CD14-positive monocyte (primary cell): Measurements from ENCODE around the gene XYLB. TPM values are rescaled to one million over a fixed set of nuclear protein-coding genes. Genes with fewer than 3 reads are reported as not detected.

Source experiments
- DNase-seq, 3 donors: peaks; one replicate each; pipeline ENCODE4 v3.0.0-alpha.2; 2011 to 2022
- H2AFZ ChIP-seq: 2 replicates; pipeline ENCODE4 v1.6.0; 2012; ENCODE audit warnings: mild to moderate bottlenecking, low read depth, low read length, inconsistent platforms; ENCODE audit not compliant: insufficient read depth, poor library complexity, severe bottlenecking
- H3K27ac ChIP-seq, 2 donors: 1 replicate in 1 of 2; 2 replicates in 1 of 2; pipeline ENCODE4 v1.5.1; 2012 to 2013; ENCODE audit warnings: low read length in 2 of 2, control low read depth in 1 of 2, inconsistent platforms in 1 of 2, low read depth in 1 of 2, mild to moderate bottlenecking in 1 of 2
- H3K27me3 ChIP-seq, 2 donors: one replicate each; pipeline versions ENCODE4 v1.6.0 to v1.6.1; 2011 to 2013; ENCODE audit warnings: low read length in 2 of 2; ENCODE audit not compliant: control insufficient read depth in 2 of 2, insufficient read depth in 2 of 2
- H3K36me3 ChIP-seq, 2 donors: replicated peaks in 1 of 2; 1 replicate in 1 of 2; 2 replicates in 1 of 2; pipeline versions ENCODE4 v1.5.1 to v1.6.1; 2012 to 2013; ENCODE audit warnings: low read length in 2 of 2, control low read depth in 1 of 2, inconsistent platforms in 1 of 2, mild to moderate bottlenecking in 1 of 2; ENCODE audit not compliant: insufficient read depth in 2 of 2, control insufficient read depth in 1 of 2
- H3K4me1 ChIP-seq, 2 donors: 1 replicate in 1 of 2; 2 replicates in 1 of 2; pipeline versions ENCODE4 v1.5.1 to v1.6.1; 2012 to 2013; ENCODE audit warnings: low read length in 2 of 2, control low read depth in 1 of 2, inconsistent platforms in 1 of 2, mild to moderate bottlenecking in 1 of 2, moderate library complexity in 1 of 2; ENCODE audit not compliant: insufficient read depth in 2 of 2, control insufficient read depth in 1 of 2
- H3K4me2 ChIP-seq: replicated peaks from 2 replicates; pipeline ENCODE3; 2012; ENCODE audit warnings: low read length, moderate library complexity, mild to moderate bottlenecking; ENCODE audit not compliant: poor library complexity, severe bottlenecking; ENCODE audit errors: extremely low read depth
- H3K4me3 ChIP-seq, 3 experiments: fragments of 200-600 bp in 1 of 3; sonication (generic) in 1 of 3; replicated peaks in 1 of 3; 1 replicate in 2 of 3; 2 replicates in 1 of 3; pipeline ENCODE4 v1.5.1; 2011 to 2013; ENCODE audit warnings: low read length in 3 of 3, mild to moderate bottlenecking in 3 of 3, control low read depth in 2 of 3, low read depth in 2 of 3, inconsistent platforms in 1 of 3, moderate library complexity in 1 of 3
- H3K79me2 ChIP-seq: 2 replicates; pipeline ENCODE4 v1.6.0; 2012; ENCODE audit warnings: mild to moderate bottlenecking, control low read depth, inconsistent platforms, low read length, moderate library complexity; ENCODE audit not compliant: insufficient read depth
- H3K9ac ChIP-seq: 2 replicates; pipeline ENCODE4 v1.6.0; 2017; ENCODE audit warnings: low read length, mild to moderate bottlenecking; ENCODE audit not compliant: insufficient read depth, poor library complexity, severe bottlenecking
- H3K9me3 ChIP-seq, 2 donors: replicated peaks in 1 of 2; 1 replicate in 1 of 2; 2 replicates in 1 of 2; pipeline versions ENCODE4 v1.5.1 to v1.6.1; 2012 to 2013; ENCODE audit warnings: low read length in 2 of 2, control low read depth in 1 of 2; ENCODE audit not compliant: control insufficient read depth in 1 of 2, insufficient read depth in 1 of 2
- H4K20me1 ChIP-seq: 2 replicates; pipeline ENCODE4 v1.6.0; 2012; ENCODE audit warnings: mild to moderate bottlenecking, low read length, control low read depth, moderate library complexity; ENCODE audit not compliant: insufficient read depth
- H3K27ac Mint-ChIP-seq, 7 donors: one replicate each; pipeline ENCODE4 v1.8.0; 2020; ENCODE audit warnings: mild to moderate bottlenecking in 7 of 7, mixed read lengths in 7 of 7, moderate library complexity in 6 of 7, inconsistent platforms in 2 of 7
- H3K27me3 Mint-ChIP-seq, 3 donors: one replicate each; pipeline ENCODE4 v1.8.0; 2021 to 2022; ENCODE audit warnings: low read depth in 3 of 3, mild to moderate bottlenecking in 3 of 3, mixed read lengths in 3 of 3, moderate library complexity in 3 of 3, inconsistent platforms in 1 of 3
- H3K36me3 Mint-ChIP-seq, 2 donors: one replicate each; pipeline ENCODE4 v1.8.0; 2020; ENCODE audit warnings: mixed read lengths in 2 of 2, inconsistent platforms in 1 of 2, mild to moderate bottlenecking in 1 of 2
- H3K4me1 Mint-ChIP-seq: one replicate; pipeline ENCODE4 v1.8.0; 2020; ENCODE audit warnings: mild to moderate bottlenecking, mixed read lengths
- H3K4me3 Mint-ChIP-seq, 2 donors: one replicate each; pipeline ENCODE4 v1.8.0; 2020; ENCODE audit warnings: mild to moderate bottlenecking in 2 of 2, mixed read lengths in 2 of 2, moderate library complexity in 1 of 2
- H3K9me3 Mint-ChIP-seq, 7 donors: one replicate each; pipeline ENCODE4 v1.8.0; 2020 to 2022; ENCODE audit warnings: mixed read lengths in 7 of 7, mild to moderate bottlenecking in 6 of 7, moderate library complexity in 6 of 7, inconsistent platforms in 2 of 7
- WGBS: methylation state at CpG from one replicate; pipeline ENCODE4 v1.1.5; 2013; ENCODE audit warnings: missing lambda C conversion rate; ENCODE audit not compliant: insufficient coverage; 5-methylcytosine and 5-hydroxymethylcytosine counted together
- intact Hi-C, 2 donors: fragments of 100-400 bp; cut with micrococcal nuclease; formaldehyde crosslinking; loops; one replicate each; pipeline versions ENCODE4 v1.15.0 to v1.15.1; 2023
- polyA plus RNA-seq, 3 donors: library from polyadenylated mRNA; depleted of rRNA in 1 of 3; unstranded in 2 of 3; stranded (reverse) in 1 of 3; fragments of 300-500 nt in 2 of 3; fragments of >200 nt in 1 of 3; fragmentation: Illumina TruSeq in 2 of 3; gene quantifications; 1 replicate in 2 of 3; 2 replicates in 1 of 3; pipeline ENCODE4 v1.2.3, GENCODE V29; 2012 to 2021
- TF ChIP-seq, protein P1 (sequence below): fragments of 200-600 bp; IDR thresholded peaks from one replicate; pipeline ENCODE4 v1.8.0; 2022; ENCODE audit warnings: antibody characterized with exemption, mild to moderate bottlenecking

XYLB gene
- polyA plus RNA-seq, 3 donors, result 0.60 to 1.00 (median 0.74) TPM

DNA sequence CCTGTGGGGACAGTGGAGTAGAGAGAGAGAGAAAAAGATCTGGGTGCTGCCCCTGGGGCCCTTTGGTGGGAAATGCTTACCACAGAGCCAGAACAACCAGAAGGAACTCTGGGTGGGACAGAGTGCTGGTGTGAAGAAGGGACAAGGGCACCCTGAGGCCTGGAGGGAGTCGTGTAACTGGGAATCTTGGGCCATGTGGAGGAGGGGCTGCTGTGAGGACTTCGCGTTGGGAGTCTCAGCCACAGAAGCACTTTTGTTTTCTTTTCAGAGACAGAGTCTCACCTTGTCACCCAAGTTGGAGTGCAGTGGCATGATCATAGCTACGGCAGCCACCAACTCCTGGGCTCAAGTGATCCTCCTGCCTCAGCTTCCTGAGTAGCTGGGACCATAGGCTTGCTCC lies 24.3 kb downstream of the XYLB start:
- intact Hi-C loops, result no loop called here
- Mint-ChIP-seq H3K4me3 (no peak overlapping the region), H3K27ac (peak overlapping the region in 1 of 7 donors; percentile 55), H3K27me3 (peaks cover 0 to 3% (median 0%) of the 10 kb centered on the region in 3 donors), H3K4me1 (peaks cover 5% of the 10 kb centered on the region), H3K36me3 (peaks cover 40 to 48% of the 10 kb centered on the region in 2 donors), H3K9me3 (peaks cover 0 to 3% (median 0%) of the 10 kb centered on the region in 7 donors)
- WGBS, result 67% methylated on average over 4 of the region's 4 CpGs
- H3K4me2 ChIP-seq, result no peak overlapping the region
- H3K9ac ChIP-seq, result no peak overlapping the region
- TF ChIP-seq, protein P1, sequence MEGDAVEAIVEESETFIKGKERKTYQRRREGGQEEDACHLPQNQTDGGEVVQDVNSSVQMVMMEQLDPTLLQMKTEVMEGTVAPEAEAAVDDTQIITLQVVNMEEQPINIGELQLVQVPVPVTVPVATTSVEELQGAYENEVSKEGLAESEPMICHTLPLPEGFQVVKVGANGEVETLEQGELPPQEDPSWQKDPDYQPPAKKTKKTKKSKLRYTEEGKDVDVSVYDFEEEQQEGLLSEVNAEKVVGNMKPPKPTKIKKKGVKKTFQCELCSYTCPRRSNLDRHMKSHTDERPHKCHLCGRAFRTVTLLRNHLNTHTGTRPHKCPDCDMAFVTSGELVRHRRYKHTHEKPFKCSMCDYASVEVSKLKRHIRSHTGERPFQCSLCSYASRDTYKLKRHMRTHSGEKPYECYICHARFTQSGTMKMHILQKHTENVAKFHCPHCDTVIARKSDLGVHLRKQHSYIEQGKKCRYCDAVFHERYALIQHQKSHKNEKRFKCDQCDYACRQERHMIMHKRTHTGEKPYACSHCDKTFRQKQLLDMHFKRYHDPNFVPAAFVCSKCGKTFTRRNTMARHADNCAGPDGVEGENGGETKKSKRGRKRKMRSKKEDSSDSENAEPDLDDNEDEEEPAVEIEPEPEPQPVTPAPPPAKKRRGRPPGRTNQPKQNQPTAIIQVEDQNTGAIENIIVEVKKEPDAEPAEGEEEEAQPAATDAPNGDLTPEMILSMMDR, result no peak
- H3K79me2 ChIP-seq, result no peaks in the 10 kb centered on the region
- peaks cover 0 to 36% of the 10 kb centered on the region in 2 donors for H3K36me3 ChIP-seq
- H3K27ac ChIP-seq, result no peak overlapping the region
- no peaks in the 10 kb centered on the region for H4K20me1 ChIP-seq
- no peaks in the 10 kb centered on the region for H3K9me3 ChIP-seq
- no peak for DNase-seq
- H3K4me3 ChIP-seq, result no peak overlapping the region
- no peaks in the 10 kb centered on the region for H3K4me1 ChIP-seq
- no peak overlapping the region for H2AFZ ChIP-seq
- no peaks in the 10 kb centered on the region for H3K27me3 ChIP-seq

DNA sequence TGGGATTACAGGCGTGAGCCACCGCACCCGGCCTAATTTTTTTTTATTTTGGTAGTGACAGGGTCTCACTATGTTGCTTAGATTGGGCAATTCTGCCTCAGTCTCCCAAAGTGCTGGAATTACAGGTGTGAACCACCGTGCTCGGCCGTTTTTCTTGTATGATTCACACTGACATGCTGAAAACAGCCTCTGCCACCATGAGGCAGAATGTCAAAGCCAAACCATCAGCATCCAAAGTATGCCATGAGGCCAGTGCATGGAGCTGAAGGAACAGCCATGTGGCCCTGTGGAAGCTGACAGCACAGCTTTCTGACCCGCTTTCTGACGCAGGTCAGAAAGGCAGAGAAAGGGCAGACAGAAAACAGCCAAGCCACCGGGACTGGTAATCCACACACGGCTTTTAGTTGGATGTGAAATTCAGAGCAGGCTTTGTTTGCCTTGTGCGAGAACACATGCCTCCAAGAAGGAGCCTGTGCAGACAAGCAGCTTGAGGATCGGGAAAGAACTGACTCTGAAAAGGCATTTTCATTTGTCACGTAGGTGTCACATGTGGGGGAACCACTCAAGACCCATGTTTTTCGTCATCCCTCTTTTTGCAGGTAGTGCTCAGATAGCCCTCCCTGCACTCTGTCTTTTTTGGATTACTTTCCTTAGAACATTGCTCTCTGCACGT lies 25.1 kb downstream of the XYLB start:
- Mint-ChIP-seq H3K4me3 (no peak overlapping the region), H3K36me3 (peaks cover 38 to 48% of the 10 kb centered on the region in 2 donors), H3K27me3 (peaks cover 0 to 3% (median 0%) of the 10 kb centered on the region in 3 donors), H3K9me3 (peaks cover 0 to 3% (median 0%) of the 10 kb centered on the region in 7 donors), H3K27ac (no peak overlapping the region), H3K4me1 (peaks cover 5% of the 10 kb centered on the region)
- Histone ChIP-seq H3K4me2 (no peak overlapping the region), H3K9ac (no peak overlapping the region), H3K4me1 (no peaks in the 10 kb centered on the region), H3K79me2 (no peaks in the 10 kb centered on the region), H3K27ac (no peak overlapping the region), H3K4me3 (no peak overlapping the region), H3K9me3 (no peaks in the 10 kb centered on the region), H3K36me3 (peaks cover 0 to 36% of the 10 kb centered on the region in 2 donors), H4K20me1 (no peaks in the 10 kb centered on the region), H2AFZ (no peak overlapping the region), H3K27me3 (no peaks in the 10 kb centered on the region)
- WGBS, result 88% methylated on average over 11 of the region's 15 CpGs
- intact Hi-C loops, result no loop called here
- TF ChIP-seq, protein P1, result no peak
- DNase-seq, result no peak
